Ramos (cell line): ENCODE data around the gene TLE2.

Experiments
- in situ Hi-C: fragments of 300-500 bp; cut with MboI; formaldehyde crosslinking; loops from one replicate; pipeline ENCODE4 v1.14.3; 2022; ENCODE audit warnings: low sequenced_read_pairs; ENCODE audit not compliant: unreplicated experiment

TLE2 gene

DNA sequence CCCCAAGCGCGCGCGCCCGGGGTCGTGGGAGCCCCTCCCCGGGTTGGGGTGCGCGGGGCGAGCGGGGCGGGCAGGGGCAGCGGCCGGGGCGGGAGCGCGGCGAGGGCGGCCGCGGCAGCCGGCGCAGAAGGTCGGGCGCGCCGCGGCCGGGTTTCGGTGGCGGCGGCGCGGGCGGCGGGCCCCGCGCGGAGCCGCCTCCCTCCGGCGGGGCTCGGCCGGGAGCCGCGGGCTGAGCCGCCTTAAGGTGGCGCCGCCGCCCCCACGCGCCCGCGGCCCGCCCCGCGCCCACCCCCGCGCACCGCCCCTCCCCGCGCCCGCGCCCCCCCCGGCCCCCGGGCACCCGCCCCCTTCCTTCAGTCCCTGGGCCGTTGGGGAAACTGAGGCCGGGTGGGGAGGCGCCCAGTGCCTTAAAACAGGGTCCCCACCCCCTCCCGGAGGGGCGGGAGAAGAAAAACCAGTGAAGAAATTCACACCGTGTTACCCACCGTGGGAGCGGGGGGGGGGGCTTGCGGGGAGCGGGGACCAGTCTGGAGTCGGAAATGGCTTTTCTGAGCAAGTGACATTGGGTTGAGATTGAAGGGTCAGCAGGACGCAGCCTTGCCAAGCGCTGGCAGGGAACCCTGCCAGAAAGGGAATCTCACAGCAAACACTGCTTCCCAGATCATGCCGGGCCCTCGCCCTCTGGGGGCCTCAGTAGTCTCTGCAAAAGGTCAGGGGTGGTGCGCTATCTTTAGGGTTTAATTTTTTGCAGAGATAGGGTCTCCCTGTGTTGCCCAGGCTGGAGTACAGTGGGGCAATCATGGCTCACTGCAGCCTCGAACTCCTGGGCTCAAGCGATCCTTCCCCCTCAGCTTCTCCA, at the start of gene TLE2:
Gene TLE2 (minus strand): TSS at position 216 of the 859 bp plus-strand sequence. CDS start 376 bp downstream, outside the sequence.
- in situ Hi-C loops = no loop called here

DNA sequence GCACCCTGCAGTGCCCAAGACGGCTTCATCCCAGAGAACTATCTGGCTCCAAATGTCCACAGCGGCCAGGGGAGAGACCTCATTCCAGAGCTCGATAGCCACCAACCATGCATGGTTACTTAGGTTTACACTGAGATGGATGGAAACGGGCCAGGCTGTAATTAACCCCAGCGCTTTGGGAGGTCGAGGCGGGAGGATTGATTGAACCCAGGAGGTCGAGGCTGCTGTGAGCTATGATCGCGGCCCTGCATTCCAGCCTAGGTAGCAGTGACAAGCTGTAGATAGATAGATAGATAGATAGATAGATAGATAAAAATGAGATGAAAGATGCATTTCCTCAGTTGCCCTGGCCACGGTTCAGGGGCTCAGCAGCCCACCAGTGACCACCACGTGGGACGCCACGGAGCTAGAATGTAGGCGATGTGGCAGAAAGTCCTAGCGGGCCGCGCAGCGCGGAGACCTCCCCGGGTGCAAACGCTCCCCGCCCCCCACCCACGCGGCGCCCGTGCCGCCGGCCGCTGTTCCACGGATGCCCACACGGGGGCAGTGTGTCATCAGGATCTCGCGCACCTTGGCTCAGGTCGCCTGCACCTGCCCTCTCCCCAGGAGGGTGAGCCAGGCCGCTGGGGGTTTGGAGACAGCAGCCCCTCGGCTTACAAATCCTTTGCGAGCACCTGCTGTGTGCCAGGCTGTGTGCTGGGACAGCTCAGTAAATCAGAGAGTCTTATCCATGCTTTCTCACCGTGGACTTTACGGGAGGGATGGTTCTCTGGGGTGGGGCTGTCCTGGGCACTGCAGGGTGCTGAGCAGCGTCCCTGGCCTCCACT, 46.7 kb upstream of the TLE2 start:
- in situ Hi-C loops = no loop called here

DNA sequence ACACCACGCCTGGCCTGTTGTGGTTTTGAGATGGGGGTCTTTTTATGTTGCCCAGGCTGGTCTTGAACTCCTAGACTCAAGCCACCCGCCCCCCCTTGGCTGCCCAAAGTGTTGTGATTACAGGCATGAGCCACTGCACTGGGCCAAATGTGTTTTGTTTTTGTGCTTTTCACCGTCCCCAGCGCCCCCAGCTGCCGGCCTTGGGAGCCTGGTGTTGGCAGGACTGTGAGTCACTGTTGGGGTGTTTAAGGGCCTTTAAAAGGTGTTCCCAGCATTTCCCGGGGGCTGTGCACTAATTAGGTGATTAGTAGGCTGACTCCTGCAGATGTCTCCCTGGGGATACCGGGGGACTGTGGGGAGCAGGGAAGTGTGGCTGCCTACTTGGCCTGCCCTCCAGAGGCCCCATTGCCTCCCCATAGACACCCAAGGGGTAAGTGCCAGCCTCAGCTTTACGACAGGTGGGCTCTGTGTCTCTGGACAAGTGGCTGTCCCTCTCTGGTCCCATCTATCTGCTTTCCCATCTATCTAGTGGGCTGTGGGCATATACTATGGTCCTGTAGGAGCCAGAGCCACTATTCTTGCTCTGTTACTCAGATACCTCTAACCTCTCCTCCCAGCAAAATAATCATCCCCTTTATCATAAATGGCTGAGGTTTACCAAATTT, 45.0 kb upstream of the TLE2 start:
- in situ Hi-C loops = no loop called here

DNA sequence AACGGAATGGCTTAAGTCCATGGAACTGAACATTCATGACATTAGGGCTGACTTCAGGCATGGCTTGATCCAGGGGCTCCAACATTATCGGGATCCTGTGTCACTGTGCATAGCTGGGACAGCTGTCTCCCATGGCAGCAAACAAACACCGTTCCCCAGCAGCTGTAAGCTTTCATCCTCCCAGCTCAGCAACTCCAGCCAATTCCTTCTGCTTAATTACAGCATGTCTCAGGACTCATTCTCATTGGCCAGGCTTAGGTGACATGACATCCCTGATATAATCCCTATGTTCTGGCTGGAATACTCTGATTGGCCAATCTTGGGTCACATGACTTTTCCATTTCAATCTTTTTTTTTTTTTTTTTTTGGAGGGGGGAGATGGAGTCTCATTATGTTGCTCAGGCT, 44.1 kb upstream of the TLE2 start:
- in situ Hi-C loops = no loop called here

DNA sequence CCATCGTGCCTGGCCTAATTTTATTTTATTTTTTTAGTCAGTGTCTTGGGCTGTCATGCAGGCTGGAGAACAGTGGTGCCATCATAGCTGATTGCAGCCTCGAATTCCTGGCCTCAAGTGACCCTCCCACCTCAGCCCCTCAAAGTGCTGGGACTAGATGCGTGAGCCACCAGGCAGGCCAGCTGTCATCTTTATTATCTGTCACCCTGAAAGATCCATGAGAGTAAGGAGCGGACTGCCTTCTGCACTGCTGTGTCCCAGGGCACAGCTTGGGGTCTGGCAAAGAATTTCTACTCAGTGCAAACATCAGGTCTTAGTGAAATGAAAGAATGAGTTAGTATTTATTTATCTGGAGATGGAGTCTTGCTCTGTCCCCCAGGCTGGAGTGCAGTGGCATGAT, 42.7 kb upstream of the TLE2 start:
- in situ Hi-C loops = no loop called here

DNA sequence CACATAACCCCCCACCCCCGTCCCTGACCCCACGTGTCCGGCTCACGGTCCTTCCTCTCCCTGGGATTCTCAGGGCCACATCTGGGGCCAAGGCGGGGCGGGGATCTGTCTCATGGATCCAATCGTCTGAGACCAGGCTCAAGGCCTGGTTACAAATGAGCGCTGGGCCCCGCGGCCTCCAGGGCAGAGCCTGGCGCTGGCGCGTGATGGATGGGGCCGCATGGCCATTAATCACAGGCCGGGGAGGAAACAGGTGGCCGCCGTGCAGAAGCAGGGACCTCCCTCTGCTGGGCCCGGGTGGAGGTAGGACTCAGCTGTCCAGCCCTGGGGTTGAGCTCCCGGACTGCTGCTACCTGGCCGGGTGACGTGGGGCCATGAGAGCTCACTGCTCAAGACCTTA, 39.0 kb upstream of the TLE2 start:
- in situ Hi-C loops = no loop called here

DNA sequence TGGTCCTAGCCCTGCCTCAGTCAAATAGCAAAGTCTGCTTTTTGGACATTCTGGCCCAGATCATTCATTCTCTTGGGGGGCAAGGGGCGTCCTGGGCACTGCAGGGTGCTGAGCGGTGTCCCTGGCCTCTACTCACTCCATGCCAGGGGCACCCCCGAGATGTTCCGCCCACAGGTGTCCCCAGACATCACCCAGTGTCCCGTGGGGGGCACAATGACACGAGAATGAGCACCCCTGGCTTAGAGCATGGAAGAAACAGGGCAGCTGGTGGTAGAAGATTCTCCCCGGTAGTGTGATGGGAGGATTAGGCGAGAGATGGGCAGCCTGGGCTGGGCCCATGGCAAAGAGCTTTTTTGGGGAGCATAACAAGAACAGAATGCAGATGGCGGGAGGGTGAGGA, 38.5 kb upstream of the TLE2 start:
- in situ Hi-C loops = no loop called here

DNA sequence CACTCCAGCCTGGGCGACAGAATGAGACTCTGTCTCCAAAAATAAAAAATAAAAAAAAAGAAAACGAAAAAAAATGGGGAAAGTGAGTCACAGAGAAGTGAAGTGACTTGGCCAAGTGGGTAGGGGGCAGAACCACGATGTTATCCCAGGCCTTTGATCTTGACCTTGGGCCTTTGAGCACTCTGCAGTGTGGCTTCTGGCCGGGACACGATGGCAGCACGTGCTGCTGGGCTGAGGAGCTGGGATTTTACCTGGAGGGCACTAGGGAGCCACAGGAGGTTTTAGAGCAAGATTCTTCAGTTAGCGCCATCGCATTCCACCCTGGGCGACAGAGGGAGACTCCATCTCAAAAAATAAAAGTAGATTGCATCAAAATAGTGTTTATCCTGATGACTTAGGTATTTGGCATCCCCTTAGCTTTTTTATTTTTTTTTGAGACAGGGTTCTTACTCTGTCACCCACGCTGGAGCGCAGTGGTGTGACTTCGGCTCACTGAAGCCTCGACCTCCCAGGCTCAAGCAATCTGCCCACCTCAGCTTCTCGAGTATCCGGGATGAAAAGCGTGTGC, 37.5 kb upstream of the TLE2 start:
- in situ Hi-C loops = no loop called here

DNA sequence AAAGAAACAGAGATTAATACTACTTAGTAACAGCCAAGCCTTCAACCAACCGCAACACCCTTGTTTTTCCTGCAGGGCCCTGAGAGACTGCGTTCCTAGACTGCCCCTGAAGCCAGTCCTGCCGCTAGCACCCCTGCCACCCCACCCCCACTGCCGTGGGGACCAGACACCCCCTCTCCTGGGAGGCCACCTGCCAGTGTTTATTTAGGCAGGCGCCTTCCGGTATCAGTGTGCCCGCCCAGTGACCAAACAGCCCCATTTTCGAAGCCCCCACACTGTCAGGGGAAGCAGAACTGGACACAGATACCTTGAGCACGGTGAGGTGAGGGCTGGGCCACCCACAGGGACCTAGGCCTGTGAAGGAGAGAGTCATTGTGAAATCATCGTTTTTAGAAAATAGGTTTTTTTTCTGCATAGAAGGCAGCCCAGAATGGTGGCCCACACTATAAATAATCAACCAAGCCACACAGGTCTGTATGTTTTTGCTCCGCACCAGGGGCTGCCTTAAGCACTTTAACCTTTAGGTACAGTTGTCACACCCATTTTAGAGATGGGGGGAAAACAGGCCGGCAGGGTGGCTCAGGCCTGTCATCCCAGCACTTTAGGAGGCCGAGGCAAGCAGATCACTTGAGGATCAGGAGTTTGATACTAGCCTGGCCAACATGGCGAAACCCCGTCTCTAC, 36.7 kb upstream of the TLE2 start:
- in situ Hi-C loops = no loop called here

DNA sequence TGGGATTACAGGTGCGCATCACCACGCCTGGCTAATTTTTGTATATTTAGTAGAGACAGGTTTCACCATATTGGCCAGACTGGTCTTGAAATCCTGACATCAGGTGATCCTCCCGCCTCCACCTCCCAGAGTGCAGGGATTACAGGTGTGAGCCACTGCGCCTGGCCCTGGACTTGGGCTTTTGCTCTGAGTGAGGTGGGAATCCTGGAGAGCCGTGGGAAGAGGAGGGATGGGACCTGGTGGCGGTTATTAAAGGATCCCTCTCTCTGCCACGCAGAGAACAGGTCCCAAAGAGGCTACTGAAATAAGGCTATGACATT, 34.9 kb upstream of the TLE2 start:
- in situ Hi-C loops = no loop called here

DNA sequence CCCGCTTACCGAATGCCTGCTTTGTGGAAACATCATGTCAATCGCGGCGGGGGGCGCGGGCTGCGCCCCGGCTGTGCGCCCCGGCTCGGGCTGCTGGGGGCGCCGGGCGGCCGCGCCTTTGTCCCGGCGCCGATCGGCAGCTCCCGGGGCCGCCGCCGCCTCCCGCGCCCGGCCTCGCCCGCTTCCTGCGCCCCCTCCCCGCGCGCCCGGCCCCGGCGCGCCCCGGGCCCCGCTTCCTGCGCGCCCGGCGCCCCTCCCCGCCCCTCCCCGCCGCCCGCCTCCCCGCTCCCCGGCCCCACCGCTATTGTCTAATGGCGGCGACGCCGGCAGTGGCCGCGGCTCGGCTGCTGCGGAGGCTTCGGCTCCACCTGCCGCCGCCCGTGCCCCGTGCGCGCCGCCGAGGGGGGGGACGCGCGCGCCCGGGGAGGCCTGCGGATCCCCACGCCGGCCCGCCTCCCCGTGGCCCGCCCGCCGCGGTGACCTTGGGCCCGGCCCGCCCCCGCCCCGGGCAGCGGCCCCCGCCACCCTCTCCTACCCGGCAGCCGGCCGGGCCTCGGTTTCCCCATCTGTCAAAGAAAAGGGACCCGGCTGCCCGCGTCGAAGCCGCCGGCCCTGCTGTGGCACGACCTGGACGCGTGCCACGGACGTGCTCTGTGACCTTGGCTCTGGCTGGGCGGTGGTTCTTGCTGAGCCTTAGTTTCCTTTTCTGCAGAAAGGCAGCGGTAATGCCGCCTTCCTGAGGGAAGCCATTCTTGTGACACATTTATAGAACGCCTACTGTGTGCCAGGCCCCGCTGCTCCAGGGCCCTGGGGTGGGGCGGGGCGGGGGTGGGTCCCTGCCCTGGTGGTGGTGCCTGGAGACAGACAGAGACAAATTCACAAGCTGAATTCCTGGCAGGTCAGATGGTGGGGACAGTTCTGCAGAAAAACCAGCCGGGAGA, 33.4 kb upstream of the TLE2 start, which contains the start of gene TLE5:
Gene TLE5 (minus strand): TSS at position 331 of the 941 bp plus-strand sequence. CDS start 295 bp downstream, at position 36.
- in situ Hi-C loops = no loop called here

DNA sequence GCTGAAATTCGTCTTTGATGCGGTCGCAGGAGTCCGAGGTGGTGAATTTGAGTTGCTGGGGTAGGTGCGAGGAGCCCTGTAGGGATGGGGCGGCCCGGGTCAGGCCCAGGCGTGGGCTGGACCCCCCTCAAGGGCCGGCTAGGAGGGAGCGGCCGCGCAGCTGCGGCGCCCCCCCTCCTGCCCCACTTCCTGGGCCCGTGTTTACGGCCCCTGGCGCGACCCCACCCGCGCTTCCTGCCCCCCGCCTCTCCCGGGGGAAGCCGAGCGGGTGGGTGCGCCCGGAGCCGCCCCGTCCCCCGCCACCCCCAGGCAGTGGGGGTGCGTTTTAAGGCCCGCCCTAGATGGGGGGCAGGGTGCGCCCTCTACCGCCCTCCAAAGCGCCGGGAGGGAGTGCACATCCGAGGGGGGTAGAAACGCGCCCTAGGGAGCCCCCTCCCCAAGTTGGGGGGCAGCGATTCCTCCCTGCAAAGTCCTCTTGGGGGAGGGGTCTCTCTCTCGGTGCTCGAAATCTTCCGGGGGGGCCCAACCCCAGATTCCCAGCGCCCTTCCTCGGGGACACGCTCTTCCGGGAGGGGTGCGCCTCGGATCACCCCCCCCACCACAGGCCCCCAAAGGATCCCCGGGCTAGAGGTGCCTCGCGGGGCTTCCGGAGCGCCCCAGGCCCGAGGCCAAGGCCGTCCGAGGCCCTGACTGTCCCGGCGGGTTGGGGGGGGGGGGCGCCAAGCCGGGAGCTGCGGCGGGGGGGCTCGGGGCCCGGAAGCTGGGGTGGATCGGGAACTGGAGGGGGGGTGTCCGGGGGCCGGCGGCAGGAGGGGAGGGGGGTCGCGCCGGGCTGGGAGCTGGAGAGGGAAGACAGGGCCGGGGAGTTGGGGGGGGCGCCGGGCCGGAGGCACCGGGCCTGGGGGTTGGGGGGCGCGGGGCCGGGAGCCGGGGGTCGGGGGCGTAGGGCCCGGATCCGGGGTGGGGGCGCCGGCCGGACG, 32.4 kb upstream of the TLE2 start:
- in situ Hi-C loops = no loop called here

DNA sequence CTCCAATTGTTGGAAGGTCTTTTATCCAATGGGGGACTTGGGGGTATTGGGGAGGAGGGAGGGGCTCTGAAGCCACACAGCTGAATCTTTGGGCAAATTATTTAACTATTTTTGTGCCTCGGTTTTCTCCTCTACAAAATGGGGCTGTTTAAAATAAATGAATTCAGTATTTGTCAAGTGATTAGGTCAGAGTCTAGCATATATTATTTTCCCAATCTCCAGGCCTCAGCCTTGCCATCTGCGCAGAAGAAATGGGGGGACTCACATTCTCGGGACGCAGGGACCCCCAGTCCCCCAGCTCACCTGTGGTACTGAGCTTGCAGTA, 31.7 kb upstream of the TLE2 start:
- in situ Hi-C loops = no loop called here

DNA sequence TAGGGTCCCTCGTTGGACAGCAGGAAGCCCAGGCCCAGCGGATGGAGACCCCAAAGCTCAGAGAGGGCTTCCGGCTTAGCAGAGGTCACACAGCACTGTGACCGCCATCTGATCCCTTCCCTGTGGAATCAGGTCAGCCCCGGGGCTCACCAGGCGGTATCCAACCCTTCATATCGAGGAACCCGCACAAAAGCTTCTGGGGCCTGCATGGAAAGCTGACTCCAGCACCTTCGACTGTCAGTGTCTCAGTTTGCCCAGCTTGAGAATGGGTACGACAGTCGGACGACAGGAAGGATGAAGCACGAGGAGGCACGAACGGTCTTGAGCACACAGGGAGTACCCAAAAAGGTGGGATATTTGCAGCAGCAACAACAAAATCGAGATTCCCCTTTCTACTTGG, 30.6 kb upstream of the TLE2 start:
- in situ Hi-C loops = no loop called here

DNA sequence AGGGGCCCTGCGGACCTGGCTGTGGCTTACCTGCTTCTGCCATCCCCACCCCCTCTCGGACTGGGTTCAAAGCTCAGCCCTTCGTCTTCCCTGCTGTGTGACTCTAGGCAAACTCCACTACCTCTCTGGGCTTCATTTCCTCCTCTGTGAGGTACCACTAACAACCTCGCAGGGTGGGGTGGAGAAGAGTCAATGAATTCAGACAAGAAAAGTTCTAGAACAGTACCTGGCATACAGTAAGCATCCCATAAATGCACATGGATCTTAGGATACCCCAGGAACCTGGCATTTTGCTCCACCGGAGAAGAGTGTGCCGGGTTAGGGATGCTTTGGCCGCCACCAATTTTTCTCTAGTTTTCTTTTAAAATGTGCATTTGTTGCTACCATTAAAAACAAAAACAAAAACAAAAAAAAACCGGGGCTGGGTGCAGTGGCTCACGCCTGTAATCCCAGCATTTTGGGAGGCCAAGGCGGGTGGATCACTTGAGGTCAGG, 29.8 kb upstream of the TLE2 start:
- in situ Hi-C loops = no loop called here

DNA sequence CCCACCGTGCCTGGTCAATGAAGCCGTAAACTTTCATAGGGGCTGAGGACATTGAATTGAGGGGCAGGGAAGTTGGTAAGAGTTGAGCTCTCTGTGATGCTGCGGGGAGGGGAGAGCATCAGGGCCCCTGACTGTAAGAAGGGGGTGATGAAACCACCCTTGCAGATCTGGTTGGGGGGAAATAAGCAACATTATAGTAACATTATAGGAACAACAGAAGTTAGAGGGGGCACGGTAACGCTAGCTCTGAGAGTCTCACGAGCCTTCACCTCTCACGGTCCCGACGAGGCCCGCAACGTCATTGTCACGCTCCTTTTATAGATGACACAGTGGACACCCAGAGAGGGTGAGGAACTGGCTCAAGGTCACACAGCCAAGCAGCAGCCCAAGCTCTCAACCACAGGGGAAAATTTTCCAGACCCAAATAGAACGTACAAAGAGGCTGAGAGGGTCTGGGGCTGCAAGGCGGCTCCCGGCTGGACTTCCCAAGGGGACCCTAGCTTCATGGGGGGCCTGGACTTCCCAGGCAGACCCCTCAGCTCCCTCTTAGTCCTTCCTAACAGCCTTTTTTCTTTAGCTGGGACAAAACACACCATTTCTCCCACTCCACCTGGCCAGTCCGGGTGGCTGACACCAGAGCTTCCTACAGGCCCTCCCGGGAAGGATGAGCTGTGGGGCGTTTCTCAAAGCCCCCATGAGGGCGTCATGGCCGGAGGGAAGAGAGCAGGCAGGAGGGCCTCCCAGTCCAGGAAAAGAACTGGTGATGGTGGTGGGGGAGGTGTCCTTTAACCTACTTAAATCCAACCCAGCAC, 29.1 kb upstream of the TLE2 start:
- in situ Hi-C loops = no loop called here

DNA sequence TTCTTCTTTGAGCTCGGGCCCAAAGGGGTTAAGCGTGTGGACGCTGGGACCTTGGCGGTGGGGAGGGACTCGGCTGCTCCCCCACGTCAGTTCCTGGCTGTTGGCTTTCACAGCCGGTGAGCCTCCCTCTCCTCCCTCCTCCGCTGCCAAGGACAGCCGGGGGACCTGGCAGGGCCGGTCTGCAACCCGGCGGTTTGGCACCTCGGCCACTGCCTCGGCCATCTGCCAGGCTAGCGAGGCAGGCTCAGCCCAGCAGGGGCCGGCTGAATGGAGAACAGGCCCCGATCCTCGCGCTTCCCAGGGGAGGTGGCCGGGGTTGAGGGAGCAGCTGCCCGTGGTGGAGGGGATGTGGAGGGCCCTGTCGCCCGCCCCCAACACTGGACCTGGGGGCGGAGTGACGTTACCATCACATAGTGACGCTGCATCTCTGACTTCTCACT, 28.2 kb upstream of the TLE2 start:
- in situ Hi-C loops = no loop called here
